CD4-positive, alpha-beta T cell treated with Interleukin-15 for 4 hours (primary cell): Measurements from ENCODE around the gene CASP9.

Experiments
- DNase-seq: peaks from one replicate; pipeline ENCODE4 v3.0.0-alpha.2; 2020; ENCODE audit warnings: low spot score

CASP9 gene

DNA sequence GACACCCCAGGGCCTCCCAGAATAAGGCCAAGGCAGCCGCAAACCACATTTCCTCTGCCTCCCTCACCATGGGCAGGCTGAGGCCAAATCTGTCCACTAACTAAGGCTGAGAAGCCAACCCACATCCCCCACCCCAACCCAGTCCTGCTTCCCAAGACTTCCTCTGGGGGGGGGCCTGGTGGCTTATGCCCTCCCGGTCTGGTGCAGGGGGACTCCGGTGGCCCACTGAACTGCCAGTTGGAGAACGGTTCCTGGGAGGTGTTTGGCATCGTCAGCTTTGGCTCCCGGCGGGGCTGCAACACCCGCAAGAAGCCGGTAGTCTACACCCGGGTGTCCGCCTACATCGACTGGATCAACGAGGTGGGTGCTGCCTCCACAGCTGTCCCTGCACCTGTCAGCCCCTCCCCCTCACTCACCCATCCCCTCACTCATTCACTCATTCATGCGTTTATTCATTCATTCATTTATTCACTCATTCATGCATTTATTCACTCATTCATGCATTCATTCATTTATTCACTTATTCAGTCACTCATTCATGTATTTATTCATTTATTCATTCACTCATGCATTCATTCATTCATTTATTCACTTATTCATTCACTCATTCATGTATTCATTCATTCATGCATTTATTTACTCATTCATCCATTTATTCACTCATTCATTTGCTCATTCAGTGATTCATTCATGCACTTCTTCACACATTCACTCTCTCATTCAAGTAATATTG is 78.5 kb downstream of the CASP9 start:
- no peak for DNase-seq

DNA sequence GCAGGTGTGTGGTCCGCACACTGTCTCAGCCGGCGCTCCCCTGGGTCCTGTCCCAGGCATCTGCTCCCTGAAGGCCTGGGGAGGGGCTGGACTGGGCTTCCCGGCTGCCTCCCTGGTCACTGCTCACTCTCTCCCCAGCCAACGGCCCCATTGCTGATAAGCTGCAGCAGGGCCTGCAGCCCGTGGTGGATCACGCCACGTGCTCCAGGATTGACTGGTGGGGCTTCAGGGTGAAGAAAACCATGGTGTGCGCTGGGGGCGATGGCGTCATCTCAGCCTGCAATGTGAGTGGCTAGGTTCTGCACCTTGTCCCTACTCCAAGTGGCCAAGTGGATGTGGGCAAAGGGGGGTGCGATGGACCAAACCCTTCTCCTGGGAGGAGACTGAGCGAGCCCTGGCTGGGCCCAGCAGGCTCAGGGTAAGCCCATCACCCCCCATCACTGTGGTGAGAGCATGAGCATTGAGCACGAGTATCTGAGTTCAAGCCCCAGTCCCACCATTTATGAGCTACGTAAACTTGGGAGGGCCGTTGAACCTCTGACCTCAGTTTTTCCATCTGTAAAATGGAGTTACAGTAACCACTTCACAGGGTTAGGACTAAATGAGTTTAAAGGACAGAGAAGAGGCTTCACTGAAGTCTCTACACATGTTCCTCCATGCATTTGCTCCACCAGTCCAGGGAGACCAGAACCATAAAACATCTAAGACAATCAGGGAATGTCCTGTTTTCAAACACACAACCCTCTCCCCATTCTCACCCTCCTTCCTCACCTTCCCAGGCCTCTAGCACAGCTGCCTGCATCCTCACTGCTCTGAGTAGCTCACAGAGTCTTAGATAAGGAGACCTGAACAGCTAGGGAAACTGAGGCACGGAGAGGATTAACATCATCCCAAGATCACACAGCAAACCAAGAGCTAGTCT is 79.3 kb downstream of the CASP9 start:
- no peak for DNase-seq

DNA sequence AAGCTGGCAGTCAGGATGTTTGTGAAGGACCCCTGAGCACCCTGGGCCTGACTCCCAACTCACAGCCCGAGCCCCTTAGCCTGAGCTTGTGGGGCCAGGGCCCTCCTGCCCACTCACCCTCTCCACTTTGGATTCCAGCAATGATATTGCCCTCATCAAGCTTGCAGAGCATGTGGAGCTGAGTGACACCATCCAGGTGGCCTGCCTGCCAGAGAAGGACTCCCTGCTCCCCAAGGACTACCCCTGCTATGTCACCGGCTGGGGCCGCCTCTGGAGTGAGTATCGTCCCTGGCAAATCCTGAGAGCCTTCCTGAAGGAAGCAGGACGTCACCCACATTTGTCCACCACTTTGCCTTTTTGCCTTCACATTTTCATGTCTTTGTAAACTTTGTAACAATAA is 80.7 kb downstream of the CASP9 start:
- no peak for DNase-seq

DNA sequence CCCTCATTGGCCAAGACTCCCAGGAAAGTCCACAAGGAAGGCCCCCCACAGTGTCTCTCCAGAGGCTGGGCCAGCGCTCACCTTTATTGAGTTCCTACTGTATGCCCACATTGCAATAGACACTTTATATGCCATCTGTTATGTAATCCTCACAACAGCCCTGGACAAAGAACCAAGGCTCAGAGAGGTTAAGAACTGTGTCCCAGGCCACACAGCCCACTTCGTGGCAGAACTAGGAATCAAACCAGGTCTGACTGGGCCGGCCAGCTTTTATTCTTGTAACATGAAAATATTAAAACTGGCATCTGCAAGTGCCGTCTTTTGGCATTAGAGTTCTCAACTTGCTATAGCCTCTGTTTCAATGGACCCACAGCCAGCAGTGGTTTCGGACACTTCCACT is 81.3 kb downstream of the CASP9 start:
- DNase-seq, result no peak

DNA sequence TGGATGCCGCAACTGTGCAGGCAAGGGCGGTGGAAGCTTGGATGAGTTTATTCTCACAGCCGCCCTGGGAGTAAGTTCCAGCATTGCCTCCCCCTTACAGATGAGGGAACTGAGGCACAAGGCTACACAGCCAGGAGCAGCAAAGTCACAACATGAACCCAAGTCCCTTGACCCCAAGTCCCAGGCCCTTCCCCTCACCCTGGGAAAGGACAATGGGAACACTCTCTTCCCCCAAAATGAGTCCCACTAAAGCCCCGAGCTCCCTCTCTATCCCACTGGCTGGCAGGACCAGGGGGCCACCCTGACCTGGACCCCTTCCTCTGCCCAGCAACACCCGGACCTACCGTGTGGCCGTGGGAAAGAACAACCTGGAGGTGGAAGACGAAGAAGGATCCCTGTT is 81.9 kb downstream of the CASP9 start:
- DNase-seq, result no peak
